Measurements from ENCODE around the gene CFAP46. TPM values are rescaled to one million over a fixed set of nuclear protein-coding genes. Genes with fewer than 3 reads are reported as not detected.

Gene CFAP46
- total and polyA plus RNA-seq, 2 experiments from 2014 or later: 3.1 to 5.4 TPM

GRCh38 chr10:132806110-132806509 is 136.3 kb downstream of the CFAP46 start:
- TF ChIP-seq EZH2phosphoT487 (IDR thresholded peaks at IDR 0.05; ENCODE audit: unreplicated experiment) (no peak), EZH2 (IDR thresholded peaks at IDR 0.05; ENCODE audit: low read depth, unreplicated experiment) (no peak), CREB1 (CRISPR knock-in tag; IDR thresholded peaks at IDR 0.05; ENCODE audit: low read depth) (no peak), ZNF462 (CRISPR knock-in tag; IDR thresholded peaks at IDR 0.05) (no peak), NANOG (IDR thresholded peaks at IDR 0.05; ENCODE audit: borderline replicate concordance) (no peak), CTCF (conservative IDR thresholded peaks at IDR 0.05; ENCODE audit: low read depth in 2 of 2) (no peak), JUNB (IDR thresholded peaks at IDR 0.05; ENCODE audit: unreplicated experiment) (no peak), ZNF331 (CRISPR knock-in tag; IDR thresholded peaks at IDR 0.05; ENCODE audit: low read depth) (no peak), STAT1 (IDR thresholded peaks at IDR 0.05; ENCODE audit: unreplicated experiment) (no peak), REST (IDR thresholded peaks at IDR 0.05; ENCODE audit: unreplicated experiment) (no peak), POLR2AphosphoS5 (IDR thresholded peaks at IDR 0.05; ENCODE audit: low read depth) (no peak), ZNF114 (CRISPR knock-in tag; IDR thresholded peaks at IDR 0.05) (no peak), ETS1 (IDR thresholded peaks at IDR 0.05) (no peak)
- H3K9me3 Mint-ChIP-seq: 0 out of 3 replicates have a peak, but pooled peaks cover 3% of the 10 kb centered on the region
- Histone ChIP-seq H3K36me3 (ENCODE audit: insufficient read depth) (no peaks in the 10 kb centered on the region), H3K4me3 (no peak overlapping the region), H3K27me3 (ENCODE audit: insufficient read depth) (no peaks in the 10 kb centered on the region), H4K20me1 (replicated peaks; ENCODE audit: insufficient read depth) (no peaks in the 10 kb centered on the region), H3F3A (replicated peaks; ENCODE audit: low read depth) (no peaks in the 10 kb centered on the region), H3K79me2 (replicated peaks; ENCODE audit: insufficient read depth) (no peaks in the 10 kb centered on the region), H3K4me1 (ENCODE audit: insufficient read depth) (no peaks in the 10 kb centered on the region), H3K4me2 (no peak overlapping the region), H3K9me2 (ENCODE audit: insufficient read depth) (no peaks in the 10 kb centered on the region), H3K27ac (ENCODE audit: low read depth) (no peak overlapping the region), H2AFZ (no peak overlapping the region)
- DNase-seq (ENCODE audit: low spot score) (no peak), ATAC-seq (no peak)
- no peak overlapping the region for H3K4me3 Mint-ChIP-seq
- no peaks in the 10 kb centered on the region; the same call in 2 of the 3 replicates for H3K36me3 Mint-ChIP-seq (ENCODE audit: low read depth)
- peaks cover 10% of the 10 kb centered on the region for H3K27me3 Mint-ChIP-seq (ENCODE audit: insufficient read depth, low read depth, poor library complexity)
- no peak overlapping the region for H3K27ac Mint-ChIP-seq
- H3K4me1 Mint-ChIP-seq: peaks cover 4% of the 10 kb centered on the region; the same call in 1 of the 3 replicates
